ENCODE data around the gene PDSS2.

PDSS2 gene

GRCh38 chr6:107266563-107266962 is 192.8 kb downstream of the PDSS2 start:
- Histone ChIP-seq H3K4me2 (no peak overlapping the region), H3K4me3 (IDR thresholded peaks at IDR 0.05; ENCODE audit: insufficient read depth, low read depth, low read length) (no peak overlapping the region), H2AFZ (ENCODE audit: low read depth) (no peak overlapping the region), H3K9ac (no peak overlapping the region), H3K36me3 (ENCODE audit: insufficient read depth) (no peaks in the 10 kb centered on the region), H3K27ac (no peak overlapping the region), H3K27me3 (ENCODE audit: insufficient read depth, low read depth) (no peaks in the 10 kb centered on the region), H4K20me1 (ENCODE audit: insufficient read depth) (no peaks in the 10 kb centered on the region), H3K79me2 (ENCODE audit: insufficient read depth, low read depth) (no peaks in the 10 kb centered on the region), H3K4me1 (ENCODE audit: low read depth, poor library complexity, severe bottlenecking) (no peaks in the 10 kb centered on the region)
- TF ChIP-seq CTCF (conservative IDR thresholded peaks at IDR 0.05; ENCODE audit: low read depth, low read length): no peak

GRCh38 chr6:107264357-107264840 is 195.0 kb downstream of the PDSS2 start:
- Histone ChIP-seq H3K36me3 (ENCODE audit: insufficient read depth) (no peaks in the 10 kb centered on the region), H3K27me3 (ENCODE audit: insufficient read depth, low read depth) (no peaks in the 10 kb centered on the region), H3K27ac (no peak overlapping the region), H2AFZ (ENCODE audit: low read depth) (no peak overlapping the region), H3K9ac (no peak overlapping the region), H3K4me2 (no peak overlapping the region), H3K4me1 (ENCODE audit: low read depth, poor library complexity, severe bottlenecking) (no peaks in the 10 kb centered on the region), H3K4me3 (IDR thresholded peaks at IDR 0.05; ENCODE audit: insufficient read depth, low read depth, low read length) (no peak overlapping the region), H3K79me2 (ENCODE audit: insufficient read depth, low read depth) (no peaks in the 10 kb centered on the region), H4K20me1 (ENCODE audit: insufficient read depth) (no peaks in the 10 kb centered on the region)
- no peak for TF ChIP-seq CTCF (conservative IDR thresholded peaks at IDR 0.05; ENCODE audit: low read depth, low read length)

DNA sequence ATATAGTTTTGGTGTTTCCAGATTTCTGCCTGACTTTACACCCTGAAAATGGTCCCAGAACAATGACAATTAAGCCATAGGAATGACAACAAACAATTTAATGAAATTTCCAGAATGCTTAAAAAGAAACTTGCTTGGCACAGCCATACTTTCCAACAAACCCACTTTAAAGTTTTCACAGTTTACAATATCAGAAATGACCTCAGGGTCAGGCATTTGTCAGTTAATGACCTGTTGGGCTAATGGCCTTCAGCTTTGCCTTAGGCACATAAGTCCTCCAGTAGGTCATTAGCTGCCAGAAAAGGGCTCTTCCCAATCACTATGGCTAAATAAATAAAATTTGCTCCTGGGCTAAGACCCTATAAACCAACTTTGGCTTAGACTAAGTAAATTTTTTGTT is 199.4 kb downstream of the PDSS2 start:
- H3K27ac ChIP-seq: no peak overlapping the region
- H3K36me3 ChIP-seq (ENCODE audit: insufficient read depth): no peaks in the 10 kb centered on the region
- H4K20me1 ChIP-seq (ENCODE audit: insufficient read depth): no peaks in the 10 kb centered on the region
- no peaks in the 10 kb centered on the region for H3K27me3 ChIP-seq (ENCODE audit: insufficient read depth, low read depth)
- H3K9ac ChIP-seq: no peak overlapping the region
- H3K4me2 ChIP-seq: no peak overlapping the region
- TF ChIP-seq CTCF (conservative IDR thresholded peaks at IDR 0.05; ENCODE audit: low read depth, low read length): no peak
- no peak overlapping the region for H3K4me3 ChIP-seq (IDR thresholded peaks at IDR 0.05; ENCODE audit: insufficient read depth, low read depth, low read length)
- H3K4me1 ChIP-seq (ENCODE audit: low read depth, poor library complexity, severe bottlenecking): no peaks in the 10 kb centered on the region
- no peak overlapping the region for H2AFZ ChIP-seq (ENCODE audit: low read depth)
- H3K79me2 ChIP-seq (ENCODE audit: insufficient read depth, low read depth): no peaks in the 10 kb centered on the region

- H3K4me2 ChIP-seq: no peak overlapping the region
- no peak overlapping the region for H3K27ac ChIP-seq
- H3K79me2 ChIP-seq (ENCODE audit: insufficient read depth, low read depth): no peaks in the 10 kb centered on the region
- no peaks in the 10 kb centered on the region for H3K36me3 ChIP-seq (ENCODE audit: insufficient read depth)
- no peaks in the 10 kb centered on the region for H4K20me1 ChIP-seq (ENCODE audit: insufficient read depth)
- H3K4me1 ChIP-seq (ENCODE audit: low read depth, poor library complexity, severe bottlenecking): peaks cover 8% of the 10 kb centered on the region
- TF ChIP-seq CTCF (conservative IDR thresholded peaks at IDR 0.05; ENCODE audit: low read depth, low read length): no peak
- no peaks in the 10 kb centered on the region for H3K27me3 ChIP-seq (ENCODE audit: insufficient read depth, low read depth)
- no peak overlapping the region for H3K4me3 ChIP-seq (IDR thresholded peaks at IDR 0.05; ENCODE audit: insufficient read depth, low read depth, low read length)
- no peak overlapping the region for H2AFZ ChIP-seq (ENCODE audit: low read depth)
- no peak overlapping the region for H3K9ac ChIP-seq
Observed at GRCh38 chr6:107248147-107248546, 211.2 kb downstream of the PDSS2 start.
